ENCODE results near the gene TDRD7. TPM values are rescaled to one million over a fixed set of nuclear protein-coding genes. Genes with fewer than 3 reads are reported as not detected.

Gene TDRD7
- total RNA-seq, 1 donor from 2014 or later = 7.9 TPM

- intact Hi-C loops (cut with micrococcal nuclease) = no loop called here
- no peak for TF ChIP-seq CTCF (IDR thresholded peaks at IDR 0.05; ENCODE audit: borderline replicate concordance)
- H3K27me3 ChIP-seq (ENCODE audit: low read depth) = peaks cover 58% of the 10 kb centered on the region
- H3K4me1 ChIP-seq = peaks cover 7% of the 10 kb centered on the region
- no peak for DNase-seq
- no peak overlapping the region for H3K27ac ChIP-seq (replicated peaks)
- H3K4me3 ChIP-seq = no peak overlapping the region
- no peaks in the 10 kb centered on the region for H3K36me3 ChIP-seq
- no peaks in the 10 kb centered on the region for H3K9me3 ChIP-seq (replicated peaks)
Measured at GRCh38 chr9:97388721-97389238, 23.1 kb upstream of the TDRD7 start.

- no peaks in the 10 kb centered on the region for H3K9me3 ChIP-seq (replicated peaks)
- no peaks in the 10 kb centered on the region for H3K36me3 ChIP-seq
- peaks cover 7% of the 10 kb centered on the region for H3K4me1 ChIP-seq
- H3K27ac ChIP-seq (replicated peaks) = no peak overlapping the region
- DNase-seq = no peak
- no peak overlapping the region for H3K4me3 ChIP-seq
- intact Hi-C loops (cut with micrococcal nuclease) = no loop called here
- H3K27me3 ChIP-seq (ENCODE audit: low read depth) = peaks cover 58% of the 10 kb centered on the region
- no peak for TF ChIP-seq CTCF (IDR thresholded peaks at IDR 0.05; ENCODE audit: borderline replicate concordance)
Measured at GRCh38 chr9:97389249-97389648, 22.6 kb upstream of the TDRD7 start.

- no peak for DNase-seq
- H3K9me3 ChIP-seq (replicated peaks) = no peaks in the 10 kb centered on the region
- H3K36me3 ChIP-seq = no peaks in the 10 kb centered on the region
- peaks cover 52% of the 10 kb centered on the region for H3K27me3 ChIP-seq (ENCODE audit: low read depth)
- peaks cover 7% of the 10 kb centered on the region for H3K4me1 ChIP-seq
- no peak overlapping the region for H3K4me3 ChIP-seq
- intact Hi-C loops (cut with micrococcal nuclease) = no loop called here
- H3K27ac ChIP-seq (replicated peaks) = no peak overlapping the region
- TF ChIP-seq CTCF (IDR thresholded peaks at IDR 0.05; ENCODE audit: borderline replicate concordance) = no peak
Measured at GRCh38 chr9:97390791-97391406, 21.0 kb upstream of the TDRD7 start.

- intact Hi-C loops (cut with micrococcal nuclease) = loop anchor here (5.0 kb wide), 1 partner anchor 538 kb away; no protein-coding TSS in a partner anchor
- no peaks in the 10 kb centered on the region for H3K4me1 ChIP-seq
Measured at GRCh38 chr9:97394881-97395280, 17.0 kb upstream of the TDRD7 start.

GRCh38 chr9:97395745-97396144 lies 16.2 kb upstream of the TDRD7 start:
- intact Hi-C loops (cut with micrococcal nuclease) = loop anchor here (5.0 kb wide), 1 partner anchor 538 kb away; no protein-coding TSS in a partner anchor
- DNase-seq = no peak
- Histone ChIP-seq H3K4me3 (no peak overlapping the region), H3K9me3 (replicated peaks) (no peaks in the 10 kb centered on the region), H3K27me3 (ENCODE audit: low read depth) (peaks cover 3% of the 10 kb centered on the region), H3K36me3 (no peaks in the 10 kb centered on the region), H3K4me1 (no peaks in the 10 kb centered on the region), H3K27ac (replicated peaks) (no peak overlapping the region)
- no peak for TF ChIP-seq CTCF (IDR thresholded peaks at IDR 0.05; ENCODE audit: borderline replicate concordance)

More at GRCh38 chr9:97394881-97395280, 17.0 kb upstream of the TDRD7 start:
- no peak for DNase-seq
- H3K9me3 ChIP-seq (replicated peaks) = no peaks in the 10 kb centered on the region
- peaks cover 12% of the 10 kb centered on the region for H3K27me3 ChIP-seq (ENCODE audit: low read depth)
- no peaks in the 10 kb centered on the region for H3K36me3 ChIP-seq
- H3K27ac ChIP-seq (replicated peaks) = no peak overlapping the region
- TF ChIP-seq CTCF (IDR thresholded peaks at IDR 0.05; ENCODE audit: borderline replicate concordance) = no peak
- no peak overlapping the region for H3K4me3 ChIP-seq
